HEK293 (cell line): ENCODE measurements around the gene CFAP99.

ENCODE experiments used
- CTCF ChIP-seq: fragments of 450-650 bp; formaldehyde crosslinking; IDR thresholded peaks from 2 replicates; pipeline ENCODE4 v1.5.1; 2016; ENCODE audit warnings: missing biosample characterization, missing genetic modification characterization
- GFI1B ChIP-seq: fragments of 450-650 bp; formaldehyde crosslinking; IDR thresholded peaks from 2 replicates; pipeline ENCODE4 v1.5.1; 2016; ENCODE audit warnings: missing biosample characterization, missing genetic modification characterization
- GLI4 ChIP-seq: fragments of 450-650 bp; formaldehyde crosslinking; IDR thresholded peaks from 2 replicates; pipeline ENCODE4 v1.5.1; 2016; ENCODE audit warnings: missing biosample characterization, missing genetic modification characterization
- PRDM10 ChIP-seq: fragments of 450-650 bp; formaldehyde crosslinking; IDR thresholded peaks from 2 replicates; pipeline ENCODE4 v1.5.1; 2016; ENCODE audit warnings: missing biosample characterization, missing genetic modification characterization
- RBAK ChIP-seq: fragments of 450-650 bp; formaldehyde crosslinking; IDR thresholded peaks from 2 replicates; pipeline ENCODE4 v1.5.1; 2016; ENCODE audit warnings: missing biosample characterization, missing genetic modification characterization
- REST ChIP-seq: fragments of 450-650 bp; formaldehyde crosslinking; IDR thresholded peaks from 2 replicates; pipeline ENCODE4 v1.5.1; 2016; ENCODE audit warnings: missing biosample characterization, missing genetic modification characterization
- ZNF211 ChIP-seq: fragments of 450-650 bp; formaldehyde crosslinking; IDR thresholded peaks from 2 replicates; pipeline ENCODE4 v1.5.1; 2016; ENCODE audit warnings: low read depth, missing biosample characterization, missing genetic modification characterization
- ZNF530 ChIP-seq: fragments of 450-650 bp; formaldehyde crosslinking; IDR thresholded peaks from 2 replicates; pipeline ENCODE4 v1.5.1; 2016; ENCODE audit warnings: low read depth, missing biosample characterization, missing genetic modification characterization
- ZNF677 ChIP-seq: fragments of 450-650 bp; IDR thresholded peaks from 2 replicates; pipeline ENCODE4 v1.5.0; 2018; ENCODE audit warnings: missing biosample characterization, mild to moderate bottlenecking, missing genetic modification characterization, moderate library complexity
- ZNF707 ChIP-seq: fragments of 450-650 bp; formaldehyde crosslinking; IDR thresholded peaks from 2 replicates; pipeline ENCODE4 v1.5.1; 2016; ENCODE audit warnings: missing biosample characterization, missing genetic modification characterization

- TF ChIP-seq CTCF (tag by site-specific recombination) = no peak
- TF ChIP-seq GFI1B (tag by site-specific recombination) = no peak
- no peak for TF ChIP-seq GLI4
- TF ChIP-seq ZNF707 (tag by site-specific recombination) = no peak
- no peak for TF ChIP-seq RBAK (tag by site-specific recombination)
- TF ChIP-seq ZNF211 = no peak
- no peak for TF ChIP-seq ZNF530 (tag by site-specific recombination)
- no peak for TF ChIP-seq REST (tag by site-specific recombination)
- TF ChIP-seq ZNF677 = no peak
- TF ChIP-seq PRDM10 = no peak
Observed at GRCh38 chr4:2480649-2481048, 61.9 kb downstream of the CFAP99 start.
